NCI-H2196 (cell line): Measurements from ENCODE around the gene PTPRU.
A peak's percentile ranks its signal among the peaks of the same experiment; 100 is the strongest.

Experiments used
- DNase-seq: peaks from one replicate; lab custom pipeline; 2025; ENCODE audit not compliant: unreplicated experiment; lab: John Stamatoyannopoulos, UW

Gene PTPRU

DNA sequence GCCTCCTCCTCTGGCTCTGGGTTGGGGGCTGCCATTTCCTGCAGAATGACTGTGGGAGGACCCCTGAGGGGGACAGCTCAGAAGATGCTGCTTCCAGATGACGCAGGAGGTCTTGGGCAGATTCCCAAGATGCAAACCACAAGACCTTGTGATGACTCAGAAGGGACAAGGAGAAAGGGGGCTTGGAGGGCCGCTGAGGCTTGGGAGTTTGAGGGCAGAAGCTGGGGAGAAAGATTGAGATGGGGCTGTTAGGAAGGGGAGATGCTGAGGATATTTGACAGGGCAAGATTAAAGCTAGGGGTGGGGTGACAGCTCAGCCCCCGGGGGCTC lies 7.5 kb downstream of the PTPRU start:
- no peak for DNase-seq

DNA sequence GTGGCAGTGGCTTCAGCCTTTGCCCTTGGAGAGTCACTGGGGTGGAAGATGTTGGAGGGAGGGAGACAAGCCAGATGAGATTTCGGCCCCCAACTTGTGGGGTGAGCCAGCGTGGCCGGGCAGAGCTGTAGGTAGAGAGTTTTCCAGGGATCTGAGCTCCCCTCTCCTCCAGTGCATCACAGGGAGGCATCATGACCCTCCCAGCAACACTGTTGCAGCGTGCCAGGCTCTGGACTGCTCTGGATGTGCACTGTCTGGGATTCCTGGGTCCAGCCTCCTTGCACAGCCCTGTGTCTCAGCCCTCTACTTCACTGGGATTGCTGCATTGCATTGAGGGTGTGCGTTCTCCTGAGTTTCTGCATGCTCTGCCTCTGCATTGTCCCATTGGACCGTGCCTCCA lies 8.9 kb downstream of the PTPRU start:
- no peak for DNase-seq

DNA sequence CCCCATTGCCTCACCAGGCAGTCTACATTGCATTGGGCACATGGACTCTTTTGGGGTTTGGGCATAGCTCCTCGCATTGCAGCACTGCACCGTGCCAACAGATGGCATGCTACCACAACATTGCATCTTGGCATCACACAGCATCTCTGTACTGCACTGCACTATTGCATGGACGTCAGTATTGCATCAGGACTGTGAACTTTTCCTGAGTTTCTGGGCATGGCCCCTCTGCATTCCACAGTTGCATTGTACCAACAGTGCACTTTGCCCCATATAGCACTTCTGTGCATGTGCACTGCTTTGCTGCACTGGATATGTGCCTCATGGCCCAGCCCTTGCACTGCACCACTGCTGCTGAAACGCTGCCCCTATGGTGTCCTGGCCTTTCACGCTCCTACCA lies 9.6 kb downstream of the PTPRU start:
- peak; percentile 55 for DNase-seq

DNA sequence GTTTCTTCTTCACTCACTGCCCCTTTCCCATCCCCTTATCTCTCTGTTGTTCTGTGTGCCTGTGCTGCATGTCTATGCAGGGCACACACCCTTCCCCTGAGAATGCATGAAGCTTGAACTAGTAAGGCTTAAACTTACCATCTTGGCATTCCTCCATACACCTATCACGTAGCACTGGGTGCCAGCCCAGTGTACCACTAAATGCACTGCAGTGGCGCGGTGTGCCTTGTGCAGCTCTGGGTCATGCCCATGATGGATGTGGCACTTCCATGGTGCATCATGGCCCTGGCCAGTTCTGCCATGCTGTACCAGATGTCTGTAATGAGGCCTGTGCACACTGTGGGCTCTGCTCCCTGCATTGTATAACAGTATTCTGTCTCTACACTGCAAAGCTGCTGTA lies 10.7 kb downstream of the PTPRU start:
- DNase-seq: no peak

GRCh38 chr1:29247571-29248273 lies 11.4 kb downstream of the PTPRU start:
- DNase-seq: no peak

DNA sequence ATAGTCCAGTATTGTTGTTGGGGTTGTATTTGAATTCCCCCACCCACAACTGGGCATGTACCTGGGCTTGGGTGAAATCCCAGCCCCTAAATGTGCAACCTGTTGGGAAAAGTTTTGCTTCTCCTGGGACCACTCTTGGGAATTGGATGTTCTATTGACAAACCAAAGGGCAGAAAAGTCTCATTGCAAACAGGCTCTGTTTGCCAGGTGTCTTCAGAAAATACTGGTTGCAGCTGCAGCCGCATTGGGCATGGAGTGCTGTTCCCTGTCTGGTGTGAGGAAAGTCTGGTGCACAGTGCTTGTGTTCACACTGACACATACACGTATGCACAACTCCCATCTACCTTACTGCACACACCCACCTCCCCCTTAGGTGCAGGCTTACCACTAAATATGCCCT lies 12.1 kb downstream of the PTPRU start:
- no peak for DNase-seq

GRCh38 chr1:29249170-29249691 lies 12.9 kb downstream of the PTPRU start:
- no peak for DNase-seq

DNA sequence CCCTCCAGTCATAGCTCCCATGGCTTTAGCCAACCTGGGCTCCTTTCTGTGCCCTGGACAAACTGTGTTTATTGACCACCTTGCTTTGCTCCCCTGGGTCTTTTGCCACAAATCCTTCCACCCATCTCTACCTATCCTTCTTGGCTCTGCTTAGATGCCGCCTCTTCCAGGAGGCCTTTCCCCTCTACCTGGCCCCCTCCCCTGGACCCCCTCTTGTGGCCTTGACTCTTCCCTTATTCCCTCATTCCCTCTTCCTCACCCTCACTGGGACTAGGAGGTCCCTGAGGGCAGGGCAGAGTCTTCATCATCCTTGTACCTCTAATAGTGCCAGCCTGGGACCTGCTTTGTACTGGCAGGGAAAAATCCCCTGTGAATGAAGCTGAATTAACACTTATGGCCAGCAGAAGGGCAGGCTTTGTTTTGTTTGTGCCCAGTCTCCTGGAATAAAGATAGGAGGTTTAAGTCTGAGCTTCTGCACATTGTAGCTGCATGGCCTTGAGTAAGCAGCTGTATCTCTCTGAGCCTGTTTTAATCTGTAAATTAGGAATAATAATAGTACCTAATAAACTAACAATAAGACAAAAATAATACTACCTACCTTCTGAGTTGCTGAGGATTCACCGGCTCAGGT lies 13.7 kb downstream of the PTPRU start:
- no peak for DNase-seq

- no peak for DNase-seq
These were observed 15.1 kb downstream of the PTPRU start for GRCh38 chr1:29251164-29252124.

DNA sequence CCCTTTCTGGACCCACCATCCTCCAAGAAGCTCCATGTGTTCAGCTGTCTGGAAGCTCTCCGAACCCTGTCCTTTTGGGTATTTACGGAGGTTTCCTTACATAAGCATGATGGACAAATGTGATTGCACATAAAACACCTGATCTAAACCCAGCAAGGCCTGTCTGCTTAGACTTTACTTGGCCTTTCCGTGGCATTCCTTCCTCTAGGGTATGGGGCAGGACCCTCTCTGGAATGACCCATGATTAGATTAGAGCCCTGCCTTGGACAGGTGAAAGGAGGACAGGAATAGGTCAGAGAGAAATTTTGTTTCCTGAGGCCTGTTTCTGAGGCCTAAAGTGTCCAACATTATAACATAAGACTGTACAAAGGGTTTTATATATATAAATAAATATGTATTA lies 16.9 kb downstream of the PTPRU start:
- no peak for DNase-seq

DNA sequence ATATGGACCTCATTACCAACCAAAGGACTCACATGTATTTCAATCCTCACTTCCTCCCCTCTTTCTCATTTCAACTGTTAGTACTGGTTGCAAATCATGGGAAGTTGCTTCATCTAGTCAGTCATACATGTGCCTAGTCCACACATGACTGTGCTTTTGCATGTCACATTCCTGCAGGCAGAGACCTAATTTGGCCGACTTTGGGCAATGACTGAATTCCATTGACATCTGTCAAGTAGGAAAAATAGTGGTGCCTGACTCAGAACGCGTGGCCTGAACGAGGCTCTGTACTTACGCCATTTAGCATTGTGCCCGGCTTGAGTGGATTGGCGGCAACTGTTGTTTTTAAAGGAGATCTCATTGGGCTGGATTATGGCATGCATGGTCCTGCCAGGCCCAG lies 18.0 kb downstream of the PTPRU start:
- DNase-seq: no peak

DNA sequence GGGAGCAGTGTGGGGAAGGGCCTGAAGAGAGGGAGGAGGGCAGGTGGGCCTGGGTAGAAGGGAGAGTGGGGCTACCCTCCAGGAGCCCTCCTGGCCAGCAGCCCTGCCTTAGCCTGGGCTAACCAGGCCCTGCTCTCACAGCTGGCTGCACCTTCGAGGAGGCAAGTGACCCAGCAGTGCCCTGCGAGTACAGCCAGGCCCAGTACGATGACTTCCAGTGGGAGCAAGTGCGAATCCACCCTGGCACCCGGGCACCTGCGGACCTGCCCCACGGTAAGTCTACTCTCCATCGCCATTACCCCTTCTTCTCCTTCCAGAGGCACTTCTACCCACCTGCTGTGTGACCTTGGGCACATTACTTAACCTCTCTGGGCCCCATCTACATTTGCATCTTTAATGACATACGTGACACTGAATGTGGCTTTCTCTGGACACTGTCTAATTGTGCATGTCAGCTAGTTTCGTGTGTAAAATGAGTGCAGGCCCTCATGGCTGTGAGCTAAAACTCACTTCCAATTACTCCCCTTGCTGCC lies 18.9 kb downstream of the PTPRU start:
- no peak for DNase-seq

GRCh38 chr1:29256394-29256793 lies 20.1 kb downstream of the PTPRU start:
- no peak for DNase-seq

GRCh38 chr1:29256979-29257804 lies 20.9 kb downstream of the PTPRU start:
- peak; percentile 11 for DNase-seq

- no peak for DNase-seq
These were observed 22.1 kb downstream of the PTPRU start for GRCh38 chr1:29258189-29258975.

DNA sequence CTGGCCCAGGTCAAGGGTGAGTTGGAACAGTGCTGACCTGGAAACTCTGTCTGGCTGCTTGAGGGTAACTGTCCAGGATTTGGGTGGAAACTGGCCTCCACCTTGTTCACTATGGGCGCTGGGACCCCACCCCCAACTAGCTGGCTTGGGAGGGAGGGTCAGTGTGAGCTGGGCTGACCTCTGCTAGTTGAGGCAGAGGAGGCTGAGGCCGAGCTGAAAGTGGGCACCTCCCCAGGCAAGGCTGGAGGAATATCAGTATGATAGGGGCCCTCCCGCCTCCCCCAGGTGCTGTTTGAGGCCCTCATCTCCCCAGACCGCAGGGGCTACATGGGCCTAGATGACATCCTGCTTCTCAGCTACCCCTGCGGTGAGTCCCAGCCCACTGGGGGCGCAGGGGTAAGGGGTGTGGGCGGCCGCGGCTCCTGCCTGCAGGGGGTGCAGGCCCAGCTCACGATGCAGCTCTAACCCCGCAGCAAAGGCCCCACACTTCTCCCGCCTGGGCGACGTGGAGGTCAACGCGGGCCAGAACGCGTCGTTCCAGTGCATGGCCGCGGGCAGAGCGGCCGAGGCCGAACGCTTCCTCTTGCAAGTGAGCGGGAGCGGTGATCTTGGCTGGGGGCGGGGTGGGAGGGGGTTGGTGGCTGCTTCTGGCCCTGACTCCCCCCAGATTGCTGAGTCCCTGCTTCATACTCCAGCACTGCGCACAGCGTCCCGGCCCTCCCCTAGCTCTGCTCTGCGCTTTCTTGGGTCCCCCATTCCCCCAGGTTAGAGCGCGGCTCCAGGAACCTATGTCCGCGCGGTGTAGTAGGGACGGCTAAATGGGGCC lies 22.9 kb downstream of the PTPRU start:
- DNase-seq: no peak

DNA sequence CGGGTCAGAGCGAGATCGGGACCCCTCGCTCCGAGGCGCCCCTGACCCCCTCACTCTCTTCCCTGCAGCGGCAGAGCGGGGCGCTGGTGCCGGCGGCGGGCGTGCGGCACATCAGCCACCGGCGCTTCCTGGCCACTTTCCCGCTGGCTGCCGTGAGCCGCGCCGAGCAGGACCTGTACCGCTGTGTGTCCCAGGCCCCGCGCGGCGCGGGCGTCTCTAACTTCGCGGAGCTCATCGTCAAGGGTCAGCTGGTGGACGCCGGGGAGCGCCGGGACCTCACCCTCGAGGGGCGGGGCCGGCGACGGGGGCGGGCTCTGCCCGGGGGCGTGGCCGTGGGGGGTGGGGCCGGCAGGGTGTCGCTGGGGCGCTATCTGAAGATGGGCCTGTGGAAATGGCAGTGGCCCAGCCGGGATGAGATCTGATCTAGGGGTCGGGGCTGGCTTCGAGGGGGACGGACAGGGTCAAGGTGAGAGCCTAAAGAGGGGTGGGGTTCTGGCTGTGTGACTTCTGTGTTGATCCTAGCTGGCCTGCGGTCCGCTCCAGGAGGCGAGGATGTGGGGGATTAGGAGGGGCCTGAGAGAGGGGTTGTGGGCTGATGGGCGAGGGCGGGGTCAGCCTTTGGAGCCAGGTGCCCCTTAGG lies 23.6 kb downstream of the PTPRU start:
- no peak for DNase-seq

GRCh38 chr1:29260531-29260930 lies 24.2 kb downstream of the PTPRU start:
- DNase-seq: no peak
